GM12878 (cell line): ENCODE results near the gene HAS3. TPM values are rescaled to one million over a fixed set of nuclear protein-coding genes. Genes with fewer than 3 reads are reported as not detected.

ENCODE experiments used
- ATAC-seq: fragments of 200-7000 bp; cut with Tn5 transposase; 3 replicates; pipeline ENCODE4 v1.9.1; 2020; ENCODE audit warnings: mild to moderate bottlenecking, moderate library complexity
- BruUV-seq: library from RNA; stranded (reverse); fragments of 400-500 nt; replicated peaks from 2 replicates; lab custom pipeline; 2021; lab: Mats Ljungman, UMichigan
- CTCF ChIA-PET: fragments of 300-600 bp; sonication (Branson Sonifier 250); formaldehyde crosslinking; extraction: SDS; loops from one replicate; lab custom pipeline; 2021; ENCODE audit warnings: inconsistent platforms; lab: Yijun Ruan, JAX
- POLR2A ChIA-PET: fragments of 350-600 bp; formaldehyde crosslinking; extraction: SDS; loops from one replicate; lab custom pipeline; 2021; ENCODE audit warnings: inconsistent platforms; lab: Charles Lee
- RAD21 ChIA-PET: fragments of 300-600 bp; sonication (Branson Sonifier 250); formaldehyde crosslinking; loops from one replicate; lab custom pipeline; 2023; ENCODE audit warnings: antibody characterized with exemption; ENCODE audit not compliant: unreplicated experiment; lab: Charles Lee
- SMC1A ChIA-PET: fragments of 300-600 bp; sonication (Branson Sonifier 250); formaldehyde crosslinking; loops from one replicate; lab custom pipeline; 2023; ENCODE audit not compliant: unreplicated experiment, uncharacterized antibody; lab: Charles Lee
- DNase-seq: peaks from one replicate; pipeline ENCODE4 v3.0.0-alpha.2; 2011; ENCODE audit warnings: low read depth, low spot score
- FAIRE-seq: peaks from 3 replicates; lab custom pipeline; 2011; peaks lifted over from hg19 to GRCh38; lab: Jason Lieb, UNC
- H2AFZ ChIP-seq: 2 replicates; pipeline ENCODE4 v1.6.0; 2011; ENCODE audit warnings: low read depth, low read length, control low read depth; ENCODE audit not compliant: control insufficient read depth
- H3K27ac ChIP-seq: 2 replicates; pipeline ENCODE4 v1.5.1; 2011; ENCODE audit warnings: control low read depth; ENCODE audit not compliant: control insufficient read depth, insufficient read depth
- H3K27me3 ChIP-seq, 2 experiments: replicated peaks in 1 of 2; 2 replicates each; pipeline versions ENCODE4 v1.6.0 to v1.6.1; 2011; ENCODE audit warnings: low read length in 1 of 2; ENCODE audit not compliant: control insufficient read depth in 2 of 2, insufficient read depth in 2 of 2
- H3K36me3 ChIP-seq, 2 experiments: 2 replicates each; pipeline ENCODE4 v1.5.1; 2011; ENCODE audit warnings: low read length in 1 of 2; ENCODE audit not compliant: control insufficient read depth in 2 of 2, insufficient read depth in 2 of 2
- H3K4me1 ChIP-seq: 2 replicates; pipeline ENCODE4 v1.6.1; 2011; ENCODE audit warnings: mild to moderate bottlenecking, low read length, moderate library complexity, mixed read lengths; ENCODE audit not compliant: control insufficient read depth, insufficient read depth
- H3K4me2 ChIP-seq: 2 replicates; pipeline ENCODE4 v1.6.0; 2011; ENCODE audit warnings: control low read depth; ENCODE audit not compliant: control insufficient read depth, insufficient read depth
- H3K4me3 ChIP-seq: fragments of 200-600 bp; sonication (generic); 2 replicates; pipeline ENCODE4 v1.5.1; 2016
- H3K79me2 ChIP-seq: 2 replicates; pipeline ENCODE4 v1.6.0; 2011; ENCODE audit warnings: low read length; ENCODE audit not compliant: control insufficient read depth, insufficient read depth
- H3K9ac ChIP-seq: 2 replicates; pipeline ENCODE4 v1.8.0; 2011; ENCODE audit warnings: low read length, control low read depth, mixed read lengths; ENCODE audit not compliant: control insufficient read depth, insufficient read depth
- H3K9me3 ChIP-seq: replicated peaks from 3 replicates; pipeline ENCODE4 v1.5.1; 2011; ENCODE audit warnings: mild to moderate bottlenecking, low read length; ENCODE audit not compliant: control insufficient read depth, insufficient read depth
- H4K20me1 ChIP-seq: 2 replicates; pipeline ENCODE4 v1.6.0; 2011; ENCODE audit not compliant: control insufficient read depth, insufficient read depth
- CHD1 ChIP-seq: IDR thresholded peaks from 2 replicates; pipeline ENCODE4 v1.6.1; 2012; ENCODE audit warnings: low read depth, low read length, improper control_type of control experiment
- EP300 ChIP-seq, 2 experiments: fragments of 150-350 bp in 1 of 2; IDR thresholded peaks; 2 replicates each; pipeline ENCODE4 v1.6.1; 2011 to 2012; ENCODE audit warnings: low read depth in 2 of 2, low read length in 2 of 2, borderline replicate concordance in 1 of 2, improper control_type of control experiment in 1 of 2, inconsistent platforms in 1 of 2; ENCODE audit not compliant: control insufficient read depth in 1 of 2
- ESRRA ChIP-seq: IDR thresholded peaks from 2 replicates; pipeline ENCODE4 v1.6.1; 2012; ENCODE audit warnings: mild to moderate bottlenecking, low read length, improper control_type of control experiment
- MYB ChIP-seq: fragments of 150-350 bp; IDR thresholded peaks from 2 replicates; pipeline ENCODE4 v1.6.1; 2014; ENCODE audit warnings: mild to moderate bottlenecking, low read depth, low read length, borderline replicate concordance
- RCOR1 ChIP-seq: conservative IDR thresholded peaks from 2 replicates; pipeline ENCODE4 v1.6.1; 2012; ENCODE audit warnings: low read depth, low read length, improper control_type of control experiment
- REST ChIP-seq: IDR thresholded peaks from 2 replicates; pipeline ENCODE4 v1.6.1; 2012; ENCODE audit warnings: mild to moderate bottlenecking, low read depth, low read length
- RFX5 ChIP-seq: IDR thresholded peaks from 2 replicates; pipeline ENCODE4 v1.6.1; 2011; ENCODE audit warnings: low read depth, low read length, improper control_type of control experiment
- ZBED1 ChIP-seq: IDR thresholded peaks from 2 replicates; pipeline ENCODE4 v1.6.1; 2016; ENCODE audit warnings: borderline replicate concordance
- ZNF24 ChIP-seq: fragments of 450-650 bp; IDR thresholded peaks from 2 replicates; pipeline ENCODE4 v1.6.1; 2017; ENCODE audit warnings: antibody characterized with exemption, mild to moderate bottlenecking
- ZNF622 ChIP-seq: fragments of 450-650 bp; IDR thresholded peaks from 2 replicates; pipeline ENCODE4 v1.6.1; 2017; ENCODE audit warnings: mild to moderate bottlenecking, inconsistent platforms
- WGBS: methylation state at CpG from one replicate; pipeline ENCODE4 v1.1.6; 2016; ENCODE audit warnings: low lambda C conversion rate; ENCODE audit not compliant: insufficient replicate concordance, insufficient coverage; ENCODE audit errors: missing lambda C conversion rate; 5-methylcytosine and 5-hydroxymethylcytosine counted together
- in situ Hi-C: fragments of 300-500 bp; cut with MboI; formaldehyde crosslinking; loops from 9 replicates; pipeline ENCODE4 v1.14.3; 2018; ENCODE audit warnings: mixed read lengths
- intact Hi-C: fragments of 100-400 bp; cut with micrococcal nuclease; formaldehyde crosslinking; loops from one replicate; pipeline ENCODE4 v1.14.2; 2022; ENCODE audit not compliant: unreplicated experiment
- polyA plus RNA-seq, 11 experiments: library from polyadenylated mRNA; depleted of rRNA in 4 of 11; unstranded in 6 of 11; stranded (reverse) in 5 of 11; fragments of >200 nt; fragmentation: Nextera tagmentation in 4 of 11; fragmentation: Illumina TruSeq in 1 of 11; extraction: Ambion mirVana in 4 of 11; extraction: Trizol in 1 of 11; gene quantifications; 1 replicate in 1 of 11; 2 replicates in 10 of 11; pipeline versions ENCODE4 v1.2.1 to v1.2.3, GENCODE V29; 2011 to 2016; ENCODE audit warnings: inconsistent platforms in 2 of 11, missing spikeins in 2 of 11, low read depth in 1 of 11
- total RNA-seq, 4 experiments: library from RNA; depleted of rRNA in 3 of 4; stranded (reverse); fragments of >200 nt in 3 of 4; fragmentation: Illumina TruSeq in 1 of 4; extraction: Trizol in 1 of 4; gene quantifications; 2 replicates each; pipeline versions ENCODE4 v1.2.1 to v1.2.3, GENCODE V29; 2013 to 2021

Gene HAS3
- total and polyA plus RNA-seq, 10 of the 15 experiments (the other 5 are each of a cell fraction or from before 2014, with no cell fraction given): 0.06 to 0.56 (median 0.19) TPM; not detected in 2

- Histone ChIP-seq H3K4me2 (no peak overlapping the region), H3K4me3 (no peak overlapping the region), H2AFZ (no peak overlapping the region), H3K27me3 (no peaks in the 10 kb centered on the region), H3K9me3 (no peaks in the 10 kb centered on the region), H4K20me1 (no peaks in the 10 kb centered on the region)
- FAIRE-seq: no peak
- POLR2A ChIA-PET: no interaction called here
- no TSS peak for BruUV-seq
- no peak for TF ChIP-seq MYB
- no peak for TF ChIP-seq ZNF24
- TF ChIP-seq CHD1: no peak
- no peak for TF ChIP-seq ZBED1
- no peak for TF ChIP-seq EP300 (IDR thresholded peaks at IDR 0.05; ENCODE audit: borderline replicate concordance in 1 of 2, control insufficient read depth in 1 of 2, low read depth in 2 of 2, low read length in 2 of 2)
- TF ChIP-seq ESRRA: no peak
- no peak for TF ChIP-seq REST
- TF ChIP-seq ZNF622: no peak
- TF ChIP-seq RCOR1: no peak
- TF ChIP-seq RFX5: no peak
- TF ChIP-seq, all 136 proteins: peak for 0
- Histone ChIP-seq H3K27ac (no peak overlapping the region), H3K36me3 (peaks cover 7 to 9% of the 10 kb centered on the region in 2 experiments), H3K9ac (no peak overlapping the region), H3K79me2 (no peaks in the 10 kb centered on the region), H3K4me1 (no peaks in the 10 kb centered on the region)
- DNase-seq: no peak
- no peak for ATAC-seq
- in situ Hi-C loops: no loop called here
- intact Hi-C loops: no loop called here
- ChIA-PET SMC1A (interaction anchor here (0.6 to 4.3 kb wide), 2 partner anchors 9 to 20 kb away, joined by 5 to 20 read pairs; no protein-coding TSS in a partner anchor), RAD21 (no interaction called here), CTCF (interaction anchor here (0.7 to 4.0 kb wide), 12 partner anchors 9 to 712 kb away, joined by 3 to 38 read pairs (median 6); no protein-coding TSS in a partner anchor)
- WGBS: 91% methylated on average over 25 of the region's 25 CpGs
These were observed 9.0 kb downstream of the HAS3 start for GRCh38 chr16:69114346-69114975.
